ENCODE results near the gene KCTD7.

- TF ChIP-seq CTCF (IDR thresholded peaks at IDR 0.05) = no peak
- no peak for TF ChIP-seq POLR2A (IDR thresholded peaks at IDR 0.05)
Observed at GRCh38 chr7:66666313-66666952, 37.8 kb downstream of the KCTD7 start.
